Stromal cell of bone marrow (primary cell): ENCODE results near the gene ABHD12.

Experiments used
- DNase-seq: peaks from one replicate; pipeline ENCODE4 v3.0.0-alpha.2; 2012; ENCODE audit warnings: low read depth

Gene ABHD12

GRCh38 chr20:25306991-25307903, 83.4 kb downstream of the ABHD12 start:
- no peak for DNase-seq

- DNase-seq = no peak
These were observed 86.5 kb downstream of the ABHD12 start for GRCh38 chr20:25304025-25304549.

- DNase-seq = no peak
These were observed 87.2 kb downstream of the ABHD12 start for GRCh38 chr20:25303292-25304024.

- DNase-seq = no peak
These were observed 88.0 kb downstream of the ABHD12 start for GRCh38 chr20:25302596-25302995.

- DNase-seq = no peak
These were observed 89.2 kb downstream of the ABHD12 start for GRCh38 chr20:25301357-25301920.

GRCh38 chr20:25300496-25301170, 90.0 kb downstream of the ABHD12 start:
- DNase-seq = no peak

- no peak for DNase-seq
These were observed 90.8 kb downstream of the ABHD12 start for GRCh38 chr20:25299806-25300205.

- no peak for DNase-seq
These were observed 93.3 kb downstream of the ABHD12 start for GRCh38 chr20:25297141-25297905.

DNA sequence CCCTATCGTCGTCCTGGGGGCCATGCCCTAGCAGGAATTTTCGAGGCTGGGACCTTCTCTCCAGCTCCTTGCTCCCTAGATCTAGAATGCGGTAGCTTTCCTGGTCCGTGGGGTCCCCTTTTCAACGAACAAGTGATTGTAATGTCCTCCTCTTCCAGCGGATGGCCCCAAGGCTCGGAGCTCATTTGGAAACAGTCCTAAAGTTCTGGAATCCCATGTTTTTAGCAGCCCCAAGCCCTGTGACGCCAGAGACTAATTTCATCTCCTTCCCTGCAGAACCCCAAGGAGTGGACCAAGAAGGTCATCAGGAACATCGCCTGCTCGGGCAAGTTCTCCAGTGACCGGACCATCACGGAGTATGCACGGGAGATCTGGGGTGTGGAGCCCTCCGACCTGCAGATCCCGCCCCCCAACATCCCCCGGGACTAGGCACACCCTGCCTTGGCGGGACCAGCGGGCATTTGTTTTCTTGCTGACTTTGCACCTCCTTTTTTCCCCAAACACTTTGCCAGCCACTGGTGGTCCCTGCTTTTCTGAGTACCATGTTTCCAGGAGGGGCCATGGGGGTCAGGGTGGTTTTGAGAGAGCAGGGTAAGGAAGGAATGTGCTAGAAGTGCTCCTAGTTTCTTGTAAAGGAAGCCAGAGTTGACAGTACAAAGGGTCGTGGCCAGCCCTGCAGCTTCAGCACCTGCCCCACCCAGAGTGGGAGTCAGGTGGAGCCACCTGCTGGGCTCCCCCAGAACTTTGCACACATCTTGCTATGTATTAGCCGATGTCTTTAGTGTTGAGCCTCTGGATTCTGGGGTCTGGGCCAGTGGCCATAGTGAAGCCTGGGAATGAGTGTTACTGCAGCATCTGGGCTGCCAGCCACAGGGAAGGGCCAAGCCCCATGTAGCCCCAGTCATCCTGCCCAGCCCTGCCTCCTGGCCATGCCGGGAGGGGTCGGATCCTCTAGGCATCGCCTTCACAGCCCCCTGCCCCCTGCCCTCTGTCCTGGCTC, 94.2 kb downstream of the ABHD12 start:
- DNase-seq = peak; percentile 23

- no peak for DNase-seq
These were observed 95.1 kb downstream of the ABHD12 start for GRCh38 chr20:25295386-25296093.

- DNase-seq = no peak
These were observed 95.9 kb downstream of the ABHD12 start for GRCh38 chr20:25294459-25295385.

GRCh38 chr20:25293910-25294458, 96.7 kb downstream of the ABHD12 start:
- DNase-seq = no peak

GRCh38 chr20:25293507-25293906, 97.1 kb downstream of the ABHD12 start:
- DNase-seq = no peak

DNA sequence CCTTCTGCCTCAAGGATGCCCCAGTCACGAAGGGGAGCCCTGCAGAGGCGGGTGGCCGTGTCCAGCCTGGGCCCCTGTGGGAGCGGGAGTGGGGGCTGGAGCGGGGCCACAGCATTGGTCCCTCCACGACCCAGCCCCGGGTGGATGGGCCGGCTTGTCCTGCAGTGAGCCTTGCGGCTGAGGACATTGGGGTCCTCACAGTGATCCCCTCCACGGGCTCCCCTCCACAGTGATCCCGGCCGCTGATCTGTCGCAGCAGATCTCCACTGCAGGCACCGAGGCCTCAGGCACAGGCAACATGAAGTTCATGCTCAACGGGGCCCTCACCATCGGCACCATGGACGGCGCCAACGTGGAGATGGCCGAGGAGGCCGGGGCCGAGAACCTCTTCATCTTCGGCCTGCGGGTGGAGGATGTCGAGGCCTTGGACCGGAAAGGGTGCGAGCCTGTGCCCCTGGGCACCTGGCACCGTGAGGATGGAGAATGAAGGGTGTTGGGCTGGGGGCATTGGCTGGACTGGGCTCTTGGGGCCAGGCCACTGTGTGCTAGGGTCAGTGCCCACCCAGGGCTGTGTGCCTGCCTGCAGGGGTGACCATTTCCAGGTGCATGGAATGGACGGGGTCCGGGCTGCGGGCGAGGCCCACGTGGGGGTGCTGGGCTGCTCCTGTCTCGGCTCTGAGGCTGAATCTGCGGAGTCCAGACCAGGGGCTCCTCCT, 98.3 kb downstream of the ABHD12 start:
- DNase-seq = no peak

DNA sequence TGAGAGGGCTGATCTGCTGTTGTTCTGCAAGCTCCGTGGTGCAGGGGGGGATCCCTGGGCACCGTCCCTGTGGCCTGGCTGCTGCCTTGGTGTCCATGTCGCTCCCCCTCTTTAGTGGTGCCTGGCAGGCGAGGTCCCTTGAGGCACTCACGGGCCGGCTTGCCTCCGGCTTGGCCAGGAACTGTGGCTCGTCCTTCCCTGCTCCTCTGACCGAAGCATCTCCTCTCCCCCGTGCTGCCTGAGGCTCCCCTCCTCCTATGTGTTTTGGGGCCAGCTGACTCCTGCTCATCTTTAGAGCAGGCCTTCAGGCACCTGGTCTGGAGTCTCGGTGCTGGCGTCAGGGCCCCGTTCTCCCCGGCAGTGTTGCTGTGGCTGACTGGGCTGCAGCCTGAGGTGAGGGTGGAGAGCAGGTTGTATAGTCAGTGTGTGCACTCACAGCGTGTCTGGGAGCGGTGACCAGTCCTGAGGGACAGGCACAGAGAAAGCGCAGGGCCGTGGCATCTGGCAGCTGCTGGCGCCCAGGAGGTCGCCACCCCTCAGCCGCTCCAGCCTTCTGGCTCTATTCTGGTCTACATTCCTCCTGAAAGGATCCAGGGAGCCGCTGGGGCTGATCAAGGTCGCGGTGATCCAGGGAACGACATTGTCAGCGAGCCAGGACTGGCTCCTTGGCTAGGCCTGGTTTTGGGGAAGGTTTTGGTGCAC, 99.1 kb downstream of the ABHD12 start:
- no peak for DNase-seq

- no peak for DNase-seq
These were observed 99.8 kb downstream of the ABHD12 start for GRCh38 chr20:25290646-25291431.
